ENCODE data around the gene SEZ6L.

DNA sequence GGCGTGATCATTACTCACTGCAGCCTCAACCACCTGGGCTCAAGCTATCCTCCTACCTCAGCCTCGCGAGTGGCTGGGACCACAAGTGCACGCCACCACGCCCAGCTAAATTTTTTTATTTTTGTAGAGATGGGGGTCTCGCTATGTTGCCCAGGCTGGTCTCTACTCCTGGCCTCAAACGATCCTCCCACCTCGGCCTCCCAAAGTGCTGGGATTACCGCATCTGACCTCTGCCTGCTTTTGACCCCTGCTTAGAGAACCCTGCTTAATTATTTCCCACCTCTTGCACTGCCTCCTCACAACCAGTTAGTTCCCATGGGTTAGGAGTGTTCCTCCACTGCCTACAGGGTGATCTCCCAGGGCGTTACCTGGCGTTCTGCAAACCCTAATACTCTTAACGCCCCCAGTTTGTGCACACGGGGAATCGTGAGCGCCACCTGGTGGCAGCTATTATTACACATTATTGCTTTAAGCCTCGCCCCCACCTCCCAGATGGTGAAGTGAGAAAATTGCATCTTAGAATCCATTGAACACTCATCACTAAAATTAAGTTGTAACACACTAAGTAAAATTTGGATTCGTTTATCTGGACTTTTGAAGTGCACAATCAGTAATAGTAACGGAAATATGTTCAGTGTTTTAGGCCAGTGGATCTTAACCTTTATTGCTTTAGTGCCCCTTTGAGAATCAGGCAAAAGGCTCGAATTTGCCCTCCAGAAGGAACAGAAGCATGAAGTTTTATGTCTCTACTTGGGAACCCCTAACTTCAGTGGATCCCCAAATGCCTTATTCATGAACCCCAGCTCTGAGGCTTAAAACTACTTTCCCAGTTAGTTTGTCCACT lies 198.4 kb downstream of the SEZ6L start:
- TF ChIP-seq POLR2A (IDR thresholded peaks at IDR 0.05), result no peak
- TF ChIP-seq, protein P1, sequence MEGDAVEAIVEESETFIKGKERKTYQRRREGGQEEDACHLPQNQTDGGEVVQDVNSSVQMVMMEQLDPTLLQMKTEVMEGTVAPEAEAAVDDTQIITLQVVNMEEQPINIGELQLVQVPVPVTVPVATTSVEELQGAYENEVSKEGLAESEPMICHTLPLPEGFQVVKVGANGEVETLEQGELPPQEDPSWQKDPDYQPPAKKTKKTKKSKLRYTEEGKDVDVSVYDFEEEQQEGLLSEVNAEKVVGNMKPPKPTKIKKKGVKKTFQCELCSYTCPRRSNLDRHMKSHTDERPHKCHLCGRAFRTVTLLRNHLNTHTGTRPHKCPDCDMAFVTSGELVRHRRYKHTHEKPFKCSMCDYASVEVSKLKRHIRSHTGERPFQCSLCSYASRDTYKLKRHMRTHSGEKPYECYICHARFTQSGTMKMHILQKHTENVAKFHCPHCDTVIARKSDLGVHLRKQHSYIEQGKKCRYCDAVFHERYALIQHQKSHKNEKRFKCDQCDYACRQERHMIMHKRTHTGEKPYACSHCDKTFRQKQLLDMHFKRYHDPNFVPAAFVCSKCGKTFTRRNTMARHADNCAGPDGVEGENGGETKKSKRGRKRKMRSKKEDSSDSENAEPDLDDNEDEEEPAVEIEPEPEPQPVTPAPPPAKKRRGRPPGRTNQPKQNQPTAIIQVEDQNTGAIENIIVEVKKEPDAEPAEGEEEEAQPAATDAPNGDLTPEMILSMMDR (IDR thresholded peaks at IDR 0.05), result peak; percentile 43 to 68 (median 60)
